ENCODE data around the gene CDH13.

- TF ChIP-seq CTCF (IDR thresholded peaks at IDR 0.05; ENCODE audit: control extremely low read depth in 1 of 3, insufficient read depth in 1 of 3, low read depth in 1 of 3, low read length in 3 of 3) (no peak), EZH2 (IDR thresholded peaks at IDR 0.05; ENCODE audit: low read depth, low read length, severe bottlenecking) (no peak), HDAC6 (IDR thresholded peaks at IDR 0.05; ENCODE audit: low read depth, low read length) (no peak), POLR2A (IDR thresholded peaks at IDR 0.05; ENCODE audit: control extremely low read depth in 1 of 2, low read depth in 2 of 2, low read length in 2 of 2) (no peak), YY1 (IDR thresholded peaks at IDR 0.05; ENCODE audit: low read depth, low read length) (no peak), NRF1 (IDR thresholded peaks at IDR 0.05; ENCODE audit: low read depth, low read length) (no peak), SIX5 (IDR thresholded peaks at IDR 0.05; ENCODE audit: low read depth, low read length) (no peak), ASH2L (IDR thresholded peaks at IDR 0.05; ENCODE audit: low read length) (no peak), JUND (IDR thresholded peaks at IDR 0.05; ENCODE audit: low read length) (no peak), KDM5A (IDR thresholded peaks at IDR 0.05; ENCODE audit: low read length) (no peak), SP1 (IDR thresholded peaks at IDR 0.05; ENCODE audit: low read depth, low read length) (no peak), RAD21 (IDR thresholded peaks at IDR 0.05 in 1 of 2, conservative IDR thresholded peaks at IDR 0.05 in 1 of 2; ENCODE audit: low read depth in 2 of 2, low read length in 2 of 2) (no peak)
Measured at GRCh38 chr16:83586461-83587200, 959.9 kb downstream of the CDH13 start.
